Measurements from ENCODE around the gene DLX1. TPM values are rescaled to one million over a fixed set of nuclear protein-coding genes. Genes with fewer than 3 reads are reported as not detected.

DLX1 gene
- total and polyA plus RNA-seq, 9 of the 15 experiments (the other 6 are each of a cell fraction or from before 2014, with no cell fraction given), result 1.9 to 26.2 (median 9.6) TPM

GRCh38 chr2:172084645-172085459 is 455 bp upstream of the DLX1 start (continued):
- TF ChIP-seq, protein P1, sequence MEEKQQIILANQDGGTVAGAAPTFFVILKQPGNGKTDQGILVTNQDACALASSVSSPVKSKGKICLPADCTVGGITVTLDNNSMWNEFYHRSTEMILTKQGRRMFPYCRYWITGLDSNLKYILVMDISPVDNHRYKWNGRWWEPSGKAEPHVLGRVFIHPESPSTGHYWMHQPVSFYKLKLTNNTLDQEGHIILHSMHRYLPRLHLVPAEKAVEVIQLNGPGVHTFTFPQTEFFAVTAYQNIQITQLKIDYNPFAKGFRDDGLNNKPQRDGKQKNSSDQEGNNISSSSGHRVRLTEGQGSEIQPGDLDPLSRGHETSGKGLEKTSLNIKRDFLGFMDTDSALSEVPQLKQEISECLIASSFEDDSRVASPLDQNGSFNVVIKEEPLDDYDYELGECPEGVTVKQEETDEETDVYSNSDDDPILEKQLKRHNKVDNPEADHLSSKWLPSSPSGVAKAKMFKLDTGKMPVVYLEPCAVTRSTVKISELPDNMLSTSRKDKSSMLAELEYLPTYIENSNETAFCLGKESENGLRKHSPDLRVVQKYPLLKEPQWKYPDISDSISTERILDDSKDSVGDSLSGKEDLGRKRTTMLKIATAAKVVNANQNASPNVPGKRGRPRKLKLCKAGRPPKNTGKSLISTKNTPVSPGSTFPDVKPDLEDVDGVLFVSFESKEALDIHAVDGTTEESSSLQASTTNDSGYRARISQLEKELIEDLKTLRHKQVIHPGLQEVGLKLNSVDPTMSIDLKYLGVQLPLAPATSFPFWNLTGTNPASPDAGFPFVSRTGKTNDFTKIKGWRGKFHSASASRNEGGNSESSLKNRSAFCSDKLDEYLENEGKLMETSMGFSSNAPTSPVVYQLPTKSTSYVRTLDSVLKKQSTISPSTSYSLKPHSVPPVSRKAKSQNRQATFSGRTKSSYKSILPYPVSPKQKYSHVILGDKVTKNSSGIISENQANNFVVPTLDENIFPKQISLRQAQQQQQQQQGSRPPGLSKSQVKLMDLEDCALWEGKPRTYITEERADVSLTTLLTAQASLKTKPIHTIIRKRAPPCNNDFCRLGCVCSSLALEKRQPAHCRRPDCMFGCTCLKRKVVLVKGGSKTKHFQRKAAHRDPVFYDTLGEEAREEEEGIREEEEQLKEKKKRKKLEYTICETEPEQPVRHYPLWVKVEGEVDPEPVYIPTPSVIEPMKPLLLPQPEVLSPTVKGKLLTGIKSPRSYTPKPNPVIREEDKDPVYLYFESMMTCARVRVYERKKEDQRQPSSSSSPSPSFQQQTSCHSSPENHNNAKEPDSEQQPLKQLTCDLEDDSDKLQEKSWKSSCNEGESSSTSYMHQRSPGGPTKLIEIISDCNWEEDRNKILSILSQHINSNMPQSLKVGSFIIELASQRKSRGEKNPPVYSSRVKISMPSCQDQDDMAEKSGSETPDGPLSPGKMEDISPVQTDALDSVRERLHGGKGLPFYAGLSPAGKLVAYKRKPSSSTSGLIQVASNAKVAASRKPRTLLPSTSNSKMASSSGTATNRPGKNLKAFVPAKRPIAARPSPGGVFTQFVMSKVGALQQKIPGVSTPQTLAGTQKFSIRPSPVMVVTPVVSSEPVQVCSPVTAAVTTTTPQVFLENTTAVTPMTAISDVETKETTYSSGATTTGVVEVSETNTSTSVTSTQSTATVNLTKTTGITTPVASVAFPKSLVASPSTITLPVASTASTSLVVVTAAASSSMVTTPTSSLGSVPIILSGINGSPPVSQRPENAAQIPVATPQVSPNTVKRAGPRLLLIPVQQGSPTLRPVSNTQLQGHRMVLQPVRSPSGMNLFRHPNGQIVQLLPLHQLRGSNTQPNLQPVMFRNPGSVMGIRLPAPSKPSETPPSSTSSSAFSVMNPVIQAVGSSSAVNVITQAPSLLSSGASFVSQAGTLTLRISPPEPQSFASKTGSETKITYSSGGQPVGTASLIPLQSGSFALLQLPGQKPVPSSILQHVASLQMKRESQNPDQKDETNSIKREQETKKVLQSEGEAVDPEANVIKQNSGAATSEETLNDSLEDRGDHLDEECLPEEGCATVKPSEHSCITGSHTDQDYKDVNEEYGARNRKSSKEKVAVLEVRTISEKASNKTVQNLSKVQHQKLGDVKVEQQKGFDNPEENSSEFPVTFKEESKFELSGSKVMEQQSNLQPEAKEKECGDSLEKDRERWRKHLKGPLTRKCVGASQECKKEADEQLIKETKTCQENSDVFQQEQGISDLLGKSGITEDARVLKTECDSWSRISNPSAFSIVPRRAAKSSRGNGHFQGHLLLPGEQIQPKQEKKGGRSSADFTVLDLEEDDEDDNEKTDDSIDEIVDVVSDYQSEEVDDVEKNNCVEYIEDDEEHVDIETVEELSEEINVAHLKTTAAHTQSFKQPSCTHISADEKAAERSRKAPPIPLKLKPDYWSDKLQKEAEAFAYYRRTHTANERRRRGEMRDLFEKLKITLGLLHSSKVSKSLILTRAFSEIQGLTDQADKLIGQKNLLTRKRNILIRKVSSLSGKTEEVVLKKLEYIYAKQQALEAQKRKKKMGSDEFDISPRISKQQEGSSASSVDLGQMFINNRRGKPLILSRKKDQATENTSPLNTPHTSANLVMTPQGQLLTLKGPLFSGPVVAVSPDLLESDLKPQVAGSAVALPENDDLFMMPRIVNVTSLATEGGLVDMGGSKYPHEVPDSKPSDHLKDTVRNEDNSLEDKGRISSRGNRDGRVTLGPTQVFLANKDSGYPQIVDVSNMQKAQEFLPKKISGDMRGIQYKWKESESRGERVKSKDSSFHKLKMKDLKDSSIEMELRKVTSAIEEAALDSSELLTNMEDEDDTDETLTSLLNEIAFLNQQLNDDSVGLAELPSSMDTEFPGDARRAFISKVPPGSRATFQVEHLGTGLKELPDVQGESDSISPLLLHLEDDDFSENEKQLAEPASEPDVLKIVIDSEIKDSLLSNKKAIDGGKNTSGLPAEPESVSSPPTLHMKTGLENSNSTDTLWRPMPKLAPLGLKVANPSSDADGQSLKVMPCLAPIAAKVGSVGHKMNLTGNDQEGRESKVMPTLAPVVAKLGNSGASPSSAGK (IDR thresholded peaks at IDR 0.05), result peak; percentile 96
- peak; percentile 91; the same call in 1 of the 2 replicates for TF ChIP-seq THAP12 (CRISPR knock-in tag; IDR thresholded peaks at IDR 0.05)
- TF ChIP-seq ESRRA (IDR thresholded peaks at IDR 0.05; ENCODE audit: borderline replicate concordance, low read depth), result 0 out of 2 replicates have a peak, but pooled peaks have one; percentile 43
- TF ChIP-seq KDM5B (IDR thresholded peaks at IDR 0.05; ENCODE audit: insufficient replicate concordance, low read depth, low read length), result peak; percentile 88
- 0 out of 2 replicates have a peak, but pooled peaks have one; percentile 21 for TF ChIP-seq RBM34 (IDR thresholded peaks at IDR 0.05; ENCODE audit: borderline replicate concordance, insufficient read depth, low read length)
- peak; percentile 84; the same call in 1 of the 2 replicates for TF ChIP-seq VEZF1 (CRISPR knock-in tag; IDR thresholded peaks at IDR 0.05)
- TF ChIP-seq ESRRB (CRISPR knock-in tag; IDR thresholded peaks at IDR 0.05; ENCODE audit: borderline replicate concordance), result 0 out of 2 replicates have a peak, but pooled peaks have one; percentile 14

All from K562 (cell line).